Epithelial cell of proximal tubule (primary cell): ENCODE data around the gene NPHS1. TPM values are rescaled to one million over a fixed set of nuclear protein-coding genes. Genes with fewer than 3 reads are reported as not detected.

Experiments
- DNase-seq: peaks from one replicate; pipeline ENCODE4 v3.0.0-alpha.2; 2011; ENCODE audit warnings: low read depth
- H3K4me3 ChIP-seq: 2 replicates; pipeline ENCODE4 v1.5.1; 2011; ENCODE audit warnings: low read depth, mild to moderate bottlenecking, low read length
- CTCF ChIP-seq: conservative IDR thresholded peaks from 2 replicates; pipeline ENCODE4 v1.5.1; 2012; ENCODE audit warnings: low read depth, mild to moderate bottlenecking, low read length
- total RNA-seq: library from RNA; depleted of rRNA; stranded (reverse); fragments of >200 nt; gene quantifications from 2 replicates; pipeline ENCODE4 v1.2.3, GENCODE V29; 2015

The NPHS1 gene
- total RNA-seq, 1 donor from 2014 or later = not detected

GRCh38 chr19:35868823-35869326 is 16.6 kb upstream of the NPHS1 start:
- H3K4me3 ChIP-seq = peak overlapping the region; percentile 26
- DNase-seq = no peak
- no peak for TF ChIP-seq CTCF

- no peak for TF ChIP-seq CTCF
- DNase-seq = no peak
- H3K4me3 ChIP-seq = peak within 1 kb of the TSS; percentile 26
Measured at GRCh38 chr19:35868172-35868822, 16.0 kb upstream of the NPHS1 start, which contains the start of gene APLP1. APLP1 (plus strand) TSS chr19:35868574; CDS start chr19:35868637, 63 bp downstream.

- TF ChIP-seq CTCF = no peak
- DNase-seq = no peak
- H3K4me3 ChIP-seq = no peak overlapping the region
Measured at GRCh38 chr19:35863018-35863417, 10.7 kb upstream of the NPHS1 start.

- no peak for TF ChIP-seq CTCF
- no peak overlapping the region for H3K4me3 ChIP-seq
- no peak for DNase-seq
Measured at GRCh38 chr19:35862528-35862927, 10.2 kb upstream of the NPHS1 start.

- H3K4me3 ChIP-seq = no peak overlapping the region
- no peak for DNase-seq
- TF ChIP-seq CTCF = no peak
Measured at GRCh38 chr19:35861640-35862160, 9.4 kb upstream of the NPHS1 start.

- DNase-seq = no peak
- no peak for TF ChIP-seq CTCF
- no peak overlapping the region for H3K4me3 ChIP-seq
Measured at GRCh38 chr19:35860818-35861639, 8.7 kb upstream of the NPHS1 start.
